K562 (cell line): ENCODE measurements around the gene CCDC85B. TPM values are rescaled to one million over a fixed set of nuclear protein-coding genes. Genes with fewer than 3 reads are reported as not detected.

Experiments used
- ATAC-seq: fragments of 200-7000 bp; cut with Tn5 transposase; 3 replicates; pipeline ENCODE4 v1.9.1; 2020; ENCODE audit warnings: moderate library complexity
- BruUV-seq: library from RNA; stranded (reverse); fragments of 400-500 nt; replicated peaks from 2 replicates; lab custom pipeline; 2021; lab: Mats Ljungman, UMichigan
- CTCF ChIA-PET: fragments of 300-600 bp; formaldehyde crosslinking; extraction: SDS; loops from one replicate; lab custom pipeline; 2021; ENCODE audit warnings: low intra/inter-chr PET ratio; lab: Yijun Ruan, JAX
- POLR2A ChIA-PET: fragments of 300-600, 350-650 bp; sonication (Branson Sonifier 250); formaldehyde crosslinking; extraction: SDS; loops from one replicate; lab custom pipeline; 2021; ENCODE audit warnings: antibody characterized with exemption, inconsistent platforms; lab: Yijun Ruan, JAX
- DNase-seq, 4 experiments: peaks; one replicate each; pipeline versions ENCODE4 v3.0.0 to v3.0.0-alpha.2; 2011 to 2018; ENCODE audit warnings: low spot score in 3 of 4, mixed read lengths in 3 of 4; ENCODE audit errors: extremely low read depth in 1 of 4
- FAIRE-seq: peaks from 2 replicates; lab custom pipeline; 2011; peaks lifted over from hg19 to GRCh38; lab: Jason Lieb, UNC
- H2AFZ ChIP-seq: 2 replicates; pipeline ENCODE4 v1.6.0; 2011; ENCODE audit warnings: low read depth, low read length, control low read depth, inconsistent platforms
- H3K27ac ChIP-seq: fragments of 200-600 bp; 3 replicates; pipeline ENCODE4 v1.8.0; 2011; ENCODE audit warnings: low read depth, mild to moderate bottlenecking, control low read depth, inconsistent platforms, low read length, moderate library complexity, mixed read lengths; ENCODE audit errors: extremely low read depth
- H3K27me3 ChIP-seq, 2 experiments: fragments of 300-600 bp in 1 of 2; 2 replicates in 1 of 2; 3 replicates in 1 of 2; pipeline versions ENCODE4 v1.6.0 to v1.8.0; 2011; ENCODE audit warnings: inconsistent platforms in 2 of 2, low read length in 2 of 2, mild to moderate bottlenecking in 1 of 2, mixed read lengths in 1 of 2, moderate library complexity in 1 of 2; ENCODE audit not compliant: control insufficient read depth in 2 of 2, insufficient read depth in 2 of 2
- H3K36me3 ChIP-seq: fragments of 300-600 bp; 3 replicates; pipeline ENCODE4 v1.8.0; 2011; ENCODE audit warnings: mild to moderate bottlenecking, low read length, inconsistent platforms; ENCODE audit not compliant: control insufficient read depth, insufficient read depth
- H3K4me1 ChIP-seq, 2 experiments: fragments of 200-600 bp in 1 of 2; replicated peaks in 1 of 2; 2 replicates in 1 of 2; 3 replicates in 1 of 2; pipeline versions ENCODE4 v1.5.1 to v1.8.0; 2011; ENCODE audit warnings: inconsistent platforms in 2 of 2, low read length in 2 of 2, mild to moderate bottlenecking in 1 of 2, mixed read lengths in 1 of 2, moderate library complexity in 1 of 2; ENCODE audit not compliant: control insufficient read depth in 2 of 2, insufficient read depth in 2 of 2
- H3K4me2 ChIP-seq: 2 replicates; pipeline ENCODE4 v1.6.1; 2011; ENCODE audit warnings: low read length, control low read depth, inconsistent platforms, mixed read lengths; ENCODE audit not compliant: insufficient read depth
- H3K4me3 ChIP-seq: fragments of 200-600 bp; sonication (generic), shearing (Covaris generic); 2 replicates; pipeline ENCODE4 v1.5.1; 2016; ENCODE audit warnings: control low read depth, inconsistent platforms
- H3K79me2 ChIP-seq: fragments of 200-600 bp; 3 replicates; pipeline ENCODE4 v1.8.0; 2011; ENCODE audit warnings: low read length, inconsistent platforms; ENCODE audit not compliant: control insufficient read depth, insufficient read depth
- H3K9ac ChIP-seq, 2 experiments: 2 replicates each; pipeline versions ENCODE4 v1.6.0 to v1.6.1; 2011; ENCODE audit warnings: low read depth in 2 of 2, low read length in 2 of 2, control low read depth in 1 of 2, inconsistent platforms in 1 of 2, mild to moderate bottlenecking in 1 of 2, mixed read lengths in 1 of 2; ENCODE audit not compliant: insufficient read depth in 1 of 2
- H3K9me1 ChIP-seq: one replicate; pipeline ENCODE4 v1.6.0; 2011; ENCODE audit warnings: inconsistent platforms, mild to moderate bottlenecking, low read length, moderate library complexity; ENCODE audit not compliant: control insufficient read depth, insufficient read depth
- H3K9me3 ChIP-seq: replicated peaks from 2 replicates; pipeline ENCODE4 v1.5.1; 2011; ENCODE audit warnings: low read depth, low read length, inconsistent platforms; ENCODE audit not compliant: control insufficient read depth, insufficient read depth
- H4K20me1 ChIP-seq: replicated peaks from 2 replicates; pipeline ENCODE4 v1.6.1; 2011; ENCODE audit warnings: low read length, inconsistent platforms, mixed read lengths; ENCODE audit not compliant: control insufficient read depth, insufficient read depth
- ATF6 ChIP-seq: sonication (generic); formaldehyde crosslinking; IDR thresholded peaks from 2 replicates; pipeline ENCODE4 v1.4.0; 2020; ENCODE audit warnings: mild to moderate bottlenecking, missing genetic modification reagents
- GTF2F1 ChIP-seq: IDR thresholded peaks from 2 replicates; pipeline ENCODE4 v1.6.1; 2011; ENCODE audit warnings: low read depth, low read length, improper control_type of control experiment
- HNRNPH1 ChIP-seq: fragments of 200-400 bp; formaldehyde crosslinking; optimal IDR thresholded peaks from 2 replicates; pipeline ENCODE3; 2017; ENCODE audit warnings: low read depth, mild to moderate bottlenecking, low read length, moderate library complexity
- MLLT1 ChIP-seq, 2 experiments: fragments of 450-650 bp; IDR thresholded peaks; 2 replicates each; pipeline ENCODE4 v1.6.1; 2016
- MTA3 ChIP-seq: fragments of 450-650 bp; formaldehyde crosslinking; IDR thresholded peaks from 2 replicates; pipeline ENCODE4 v1.6.1; 2017; ENCODE audit warnings: mild to moderate bottlenecking, borderline replicate concordance
- NFYB ChIP-seq: IDR thresholded peaks from 2 replicates; pipeline ENCODE4 v1.6.1; 2011; ENCODE audit warnings: mild to moderate bottlenecking, moderate library complexity; ENCODE audit not compliant: insufficient read length; ENCODE audit errors: extremely low read depth
- RBM14 ChIP-seq: fragments of 200-400 bp; formaldehyde crosslinking; IDR thresholded peaks from 2 replicates; pipeline ENCODE4 v1.6.1; 2018; ENCODE audit warnings: low read depth, mild to moderate bottlenecking, low read length, moderate library complexity, borderline replicate concordance; ENCODE audit not compliant: insufficient read depth
- SNRNP70 ChIP-seq: fragments of 200-400 bp; formaldehyde crosslinking; optimal IDR thresholded peaks from 2 replicates; pipeline ENCODE3; 2017; ENCODE audit warnings: low read depth, low read length
- U2AF2 ChIP-seq: fragments of 200-400 bp; formaldehyde crosslinking; optimal IDR thresholded peaks from 2 replicates; pipeline ENCODE3; 2017; ENCODE audit warnings: low read depth, mild to moderate bottlenecking, low read length
- WHSC1 ChIP-seq: IDR thresholded peaks from one replicate; pipeline ENCODE4 v1.6.1; 2012; ENCODE audit warnings: low read length, control low read depth, inconsistent platforms
- ZNF165 ChIP-seq: fragments of 250-450 bp; sonication (Bioruptor Pico); IDR thresholded peaks from 2 replicates; pipeline ENCODE4 v1.4.0; 2020; ENCODE audit warnings: borderline replicate concordance
- ZNF184 ChIP-seq: sonication (generic); formaldehyde crosslinking; IDR thresholded peaks from 2 replicates; pipeline ENCODE4 v1.5.0; 2020; ENCODE audit warnings: missing genetic modification reagents
- ZNF217 ChIP-seq: sonication (generic); formaldehyde crosslinking; IDR thresholded peaks from 2 replicates; pipeline ENCODE4 v1.8.0; 2022; ENCODE audit warnings: mild to moderate bottlenecking, missing genetic modification reagents
- ZNF316 ChIP-seq: fragments of 450-650 bp; IDR thresholded peaks from 2 replicates; pipeline ENCODE4 v1.6.1; 2016
- ZNF449 ChIP-seq: fragments of 250-450 bp; sonication (Bioruptor Pico); IDR thresholded peaks from 2 replicates; pipeline ENCODE4 v1.8.0; 2022; ENCODE audit warnings: moderate library complexity, mild to moderate bottlenecking, inconsistent platforms
- ZNF583 ChIP-seq: fragments of 250-450 bp; sonication (Bioruptor Pico); IDR thresholded peaks from 2 replicates; pipeline ENCODE4 v1.4.0; 2020
- ZNF639 ChIP-seq, 2 experiments: fragments of 200-800 bp in 1 of 2; sonication (Bioruptor generic) in 1 of 2; sonication (generic) in 1 of 2; formaldehyde crosslinking in 1 of 2; IDR thresholded peaks in 1 of 2; conservative IDR thresholded peaks in 1 of 2; 2 replicates each; pipeline versions ENCODE4 v1.5.0 to v1.6.1; 2016 to 2020; ENCODE audit warnings: missing compliant biosample characterization in 1 of 2, missing genetic modification characterization in 1 of 2, missing genetic modification reagents in 1 of 2
- WGBS: fragments of 100-300 bp; shearing (Covaris generic); methylation state at CpG from one replicate; pipeline ENCODE4 v1.1.6; 2016; ENCODE audit warnings: low coverage, mixed read lengths; ENCODE audit not compliant: insufficient coverage; ENCODE audit errors: missing lambda C conversion rate; 5-methylcytosine and 5-hydroxymethylcytosine counted together
- in situ Hi-C: fragments of 300-500 bp; cut with MboI; formaldehyde crosslinking; loops from 4 replicates; pipeline ENCODE4 v1.15.0; 2018; ENCODE audit warnings: inconsistent platforms, mixed read lengths
- intact Hi-C: fragments of 100-400 bp; cut with micrococcal nuclease; formaldehyde crosslinking; loops from 2 replicates; pipeline ENCODE4 v1.14.2; 2022
- polyA plus RNA-seq, 8 experiments: library from polyadenylated mRNA; depleted of rRNA in 4 of 8; stranded (reverse) in 5 of 8; unstranded in 3 of 8; fragments of >200 nt; fragmentation: Nextera tagmentation in 2 of 8; fragmentation: Illumina TruSeq in 1 of 8; extraction: Ambion mirVana in 2 of 8; extraction: Trizol in 1 of 8; gene quantifications; 2 replicates each; pipeline versions ENCODE4 v1.2.1 to v1.2.3, GENCODE V29; 2011 to 2014; ENCODE audit warnings: inconsistent platforms in 1 of 8, missing spikeins in 1 of 8
- total RNA-seq, 7 experiments: library from RNA; depleted of rRNA in 6 of 7; stranded (reverse); fragments of >200 nt in 6 of 7; fragmentation: Illumina TruSeq in 2 of 7; extraction: Trizol in 2 of 7; gene quantifications; 2 replicates each; pipeline versions ENCODE4 v1.2.1 to v1.2.3, GENCODE V29; 2011 to 2021; ENCODE audit warnings: low replicate concordance in 1 of 7

Gene CCDC85B
- total and polyA plus RNA-seq, 9 of the 15 experiments (the other 6 are each of a cell fraction or from before 2014, with no cell fraction given) = 0.14 to 138 (median 6.2) TPM

DNA sequence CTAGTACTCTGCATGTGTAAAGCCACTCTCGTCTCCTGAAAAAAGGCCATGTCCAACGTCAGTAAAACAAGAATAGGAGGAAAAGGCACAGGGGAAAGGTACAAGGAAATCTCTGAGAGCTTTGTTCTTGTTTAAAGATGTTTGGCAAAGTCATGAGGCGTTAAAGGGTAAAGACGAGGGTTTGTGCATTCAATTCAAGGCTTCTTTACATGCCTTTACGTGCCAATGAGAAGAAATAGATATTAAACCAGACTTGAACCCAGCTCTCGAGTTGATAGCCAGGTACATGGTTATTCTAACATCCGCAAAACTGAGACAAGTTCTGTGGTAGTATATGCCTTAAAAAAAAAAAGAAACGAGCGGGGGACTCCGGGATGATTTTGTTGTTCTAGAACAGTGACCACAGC is 31.8 kb upstream of the CCDC85B start:
- peaks cover 14 to 71% of the 10 kb centered on the region in 2 experiments for H3K4me1 ChIP-seq
- CTCF ChIA-PET = interaction anchor here (1.1 kb wide), 1 partner anchor 41 kb away, joined by 4 read pairs; no protein-coding TSS in a partner anchor
- in situ Hi-C loops (no loop called here), intact Hi-C loops (loop anchor here (5.0 kb wide), 1 partner anchor 44 kb away; the partner anchor contains the start of gene FOSL1)
- H3K9ac ChIP-seq = peak overlapping the region; percentile 99 to 100
- TSS peak; percentile 23 for BruUV-seq
- peak overlapping the region; percentile 96 for H3K27ac ChIP-seq
- POLR2A ChIA-PET = interaction anchor here (0.6 to 5.6 kb wide), 31 partner anchors 9 to 791 kb away, joined by 3 to 151 read pairs (median 4); partner anchors contain the start of genes AP5B1, CCDC85B, FIBP and FOSL1
- DNase-seq = no peak
- peaks cover 22% of the 10 kb centered on the region for H4K20me1 ChIP-seq
- H3K9me3 ChIP-seq = no peaks in the 10 kb centered on the region
- ATAC-seq = no peak
- under 1% methylated on average over 10 of the region's 10 CpGs for WGBS
- H3K27me3 ChIP-seq = no peaks in the 10 kb centered on the region; a peak in 1 of 5 replicates
- peak overlapping the region; percentile 69 for H2AFZ ChIP-seq
- no peak for FAIRE-seq
- peak overlapping the region; percentile 95 for H3K4me3 ChIP-seq
- peaks cover 11% of the 10 kb centered on the region for H3K9me1 ChIP-seq
- H3K36me3 ChIP-seq = peaks cover 57% of the 10 kb centered on the region
- peak overlapping the region; percentile 95 for H3K4me2 ChIP-seq
- H3K79me2 ChIP-seq = peaks cover 68% of the 10 kb centered on the region
- no peak; the same call in 1 of the 2 replicates for TF ChIP-seq MTA3
- no peak for TF ChIP-seq SNRNP70
- TF ChIP-seq ZNF449 (CRISPR knock-in tag) = no peak
- TF ChIP-seq NFYB = no peak
- no peak for TF ChIP-seq GTF2F1
- TF ChIP-seq U2AF2 = no peak
- no peak for TF ChIP-seq ZNF639 (CRISPR knock-in tag; conservative IDR thresholded peaks at IDR 0.05 in 1 of 2, IDR thresholded peaks at IDR 0.05 in 1 of 2)
- no peak for TF ChIP-seq ZNF165 (CRISPR knock-in tag)
- TF ChIP-seq WHSC1 = no peak
- no peak for TF ChIP-seq ZNF316
- no peak for TF ChIP-seq ZNF217 (CRISPR knock-in tag)
- TF ChIP-seq RBM14 = no peak
- TF ChIP-seq HNRNPH1 = no peak
- TF ChIP-seq ZNF184 (CRISPR knock-in tag) = no peak
- no peak for TF ChIP-seq ATF6 (CRISPR knock-in tag)
- TF ChIP-seq MLLT1 (IDR thresholded peaks at IDR 0.05) = peak; percentile 6 to 55; a peak in 1 of 4 replicates
- TF ChIP-seq ZNF583 = no peak
